OCI-LY3 (cell line): ENCODE results near the gene DYNLT5.

Experiments
- H2AFZ ChIP-seq: fragments of 200-600, 300-600 bp; shearing (Covaris generic); 2 replicates; pipeline ENCODE4 v1.6.0; 2014; ENCODE audit warnings: antibody characterized with exemption, low read depth, low read length
- H3K27ac ChIP-seq: fragments of 200-600, 300-600 bp; sonication (generic); 2 replicates; pipeline ENCODE4 v1.5.1; 2014; ENCODE audit warnings: mild to moderate bottlenecking, low read length, moderate library complexity, mixed read lengths
- H3K27me3 ChIP-seq: fragments of 200-600, 300-600 bp; sonication (generic); 2 replicates; pipeline ENCODE4 v1.6.1; 2014; ENCODE audit warnings: low read depth, low read length, mixed read lengths
- H3K36me3 ChIP-seq: fragments of 200-600, 300-600 bp; sonication (generic); replicated peaks from 2 replicates; pipeline ENCODE3; 2014; ENCODE audit warnings: low read depth, low read length, mixed read lengths
- H3K4me1 ChIP-seq: fragments of 300-600, 200-600 bp; sonication (generic); 2 replicates; pipeline ENCODE4 v1.6.1; 2014; ENCODE audit warnings: low read length, mixed read lengths
- H3K4me2 ChIP-seq: fragments of 200-600, 300-600 bp; sonication (generic); 2 replicates; pipeline ENCODE4 v1.6.1; 2014; ENCODE audit warnings: low read length, mixed read lengths
- H3K4me3 ChIP-seq: fragments of 300-600, 200-600 bp; sonication (generic); 2 replicates; pipeline ENCODE4 v1.5.1; 2014; ENCODE audit warnings: antibody characterized with exemption, mild to moderate bottlenecking, low read length, moderate library complexity
- H3K79me2 ChIP-seq: fragments of 300-600, 200-600 bp; shearing (Covaris generic); 2 replicates; pipeline ENCODE4 v1.6.1; 2014; ENCODE audit warnings: mild to moderate bottlenecking, low read length, mixed read lengths
- H3K9ac ChIP-seq: fragments of 300-600, 200-600 bp; shearing (Covaris generic); 2 replicates; pipeline ENCODE4 v1.6.0; 2014; ENCODE audit warnings: mild to moderate bottlenecking, low read length, moderate library complexity
- H3K9me3 ChIP-seq: fragments of 200-600, 300-600 bp; shearing (Covaris generic); 2 replicates; pipeline ENCODE4 v1.6.1; 2014; ENCODE audit warnings: low read length, mixed read lengths; ENCODE audit not compliant: insufficient read depth
- H4K20me1 ChIP-seq: fragments of 200-600, 300-600 bp; sonication (generic); 2 replicates; pipeline ENCODE4 v1.6.1; 2016; ENCODE audit warnings: low read length, mixed read lengths; ENCODE audit not compliant: insufficient read depth
- EZH2phosphoT487 ChIP-seq: fragments of 200-600 bp; shearing (Covaris generic); IDR thresholded peaks from 2 replicates; pipeline ENCODE4 v1.6.1; 2018; ENCODE audit warnings: antibody characterized with exemption, mixed run types, low read depth
- TF ChIP-seq, protein P1 (sequence below): fragments of 200-600, 300-600 bp; sonication (generic); IDR thresholded peaks from 2 replicates; pipeline ENCODE4 v1.5.1; 2014; ENCODE audit warnings: antibody characterized with exemption, low read length, low read depth

DYNLT5 gene

GRCh38 chr1:66751160-66751559 lies 1.1 kb upstream of the DYNLT5 start:
- Histone ChIP-seq H3K4me2 (no peak overlapping the region), H3K79me2 (no peaks in the 10 kb centered on the region), H3K27ac (no peak overlapping the region), H3K36me3 (no peaks in the 10 kb centered on the region), H3K4me1 (no peaks in the 10 kb centered on the region), H4K20me1 (no peaks in the 10 kb centered on the region), H3K9me3 (no peaks in the 10 kb centered on the region), H3K27me3 (no peaks in the 10 kb centered on the region), H3K9ac (no peak overlapping the region), H3K4me3 (no peak overlapping the region), H2AFZ (no peak overlapping the region)
- no peak for TF ChIP-seq EZH2phosphoT487
- TF ChIP-seq, protein P1, sequence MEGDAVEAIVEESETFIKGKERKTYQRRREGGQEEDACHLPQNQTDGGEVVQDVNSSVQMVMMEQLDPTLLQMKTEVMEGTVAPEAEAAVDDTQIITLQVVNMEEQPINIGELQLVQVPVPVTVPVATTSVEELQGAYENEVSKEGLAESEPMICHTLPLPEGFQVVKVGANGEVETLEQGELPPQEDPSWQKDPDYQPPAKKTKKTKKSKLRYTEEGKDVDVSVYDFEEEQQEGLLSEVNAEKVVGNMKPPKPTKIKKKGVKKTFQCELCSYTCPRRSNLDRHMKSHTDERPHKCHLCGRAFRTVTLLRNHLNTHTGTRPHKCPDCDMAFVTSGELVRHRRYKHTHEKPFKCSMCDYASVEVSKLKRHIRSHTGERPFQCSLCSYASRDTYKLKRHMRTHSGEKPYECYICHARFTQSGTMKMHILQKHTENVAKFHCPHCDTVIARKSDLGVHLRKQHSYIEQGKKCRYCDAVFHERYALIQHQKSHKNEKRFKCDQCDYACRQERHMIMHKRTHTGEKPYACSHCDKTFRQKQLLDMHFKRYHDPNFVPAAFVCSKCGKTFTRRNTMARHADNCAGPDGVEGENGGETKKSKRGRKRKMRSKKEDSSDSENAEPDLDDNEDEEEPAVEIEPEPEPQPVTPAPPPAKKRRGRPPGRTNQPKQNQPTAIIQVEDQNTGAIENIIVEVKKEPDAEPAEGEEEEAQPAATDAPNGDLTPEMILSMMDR, result no peak

DNA sequence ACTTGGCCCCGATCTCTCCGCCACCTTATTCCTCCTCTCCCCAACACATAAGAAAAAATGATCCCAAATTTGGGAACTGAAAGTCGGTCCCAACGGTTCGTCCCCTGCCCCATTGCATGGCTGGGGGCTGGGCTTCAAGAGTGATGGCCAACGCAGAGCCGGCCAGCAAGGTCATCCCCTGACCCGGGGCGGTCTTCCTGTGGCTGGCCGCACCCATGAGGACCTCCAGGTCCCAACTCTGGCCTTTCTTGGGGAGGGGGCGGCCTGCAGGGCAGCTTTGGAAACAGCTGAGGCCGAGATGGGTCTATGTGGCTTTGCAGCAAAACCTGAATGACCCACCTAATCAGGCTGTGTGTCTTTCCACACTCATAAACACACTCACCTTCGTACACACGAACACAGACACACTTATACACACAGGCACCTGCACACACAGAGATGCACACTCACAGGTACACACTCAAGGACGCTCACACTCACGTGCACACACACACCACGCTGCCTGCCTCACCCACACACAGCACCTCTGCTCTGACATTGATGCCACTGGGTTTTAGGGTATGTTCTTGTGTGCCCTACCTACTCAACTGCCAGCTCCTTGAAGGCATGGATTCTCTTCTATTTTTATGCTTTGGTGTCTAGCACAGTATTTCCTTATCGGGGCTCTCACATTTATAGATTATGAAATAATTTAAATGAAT lies 562 bp downstream of the DYNLT5 start:
- no peak overlapping the region for H3K4me2 ChIP-seq
- no peak overlapping the region for H3K9ac ChIP-seq

DNA sequence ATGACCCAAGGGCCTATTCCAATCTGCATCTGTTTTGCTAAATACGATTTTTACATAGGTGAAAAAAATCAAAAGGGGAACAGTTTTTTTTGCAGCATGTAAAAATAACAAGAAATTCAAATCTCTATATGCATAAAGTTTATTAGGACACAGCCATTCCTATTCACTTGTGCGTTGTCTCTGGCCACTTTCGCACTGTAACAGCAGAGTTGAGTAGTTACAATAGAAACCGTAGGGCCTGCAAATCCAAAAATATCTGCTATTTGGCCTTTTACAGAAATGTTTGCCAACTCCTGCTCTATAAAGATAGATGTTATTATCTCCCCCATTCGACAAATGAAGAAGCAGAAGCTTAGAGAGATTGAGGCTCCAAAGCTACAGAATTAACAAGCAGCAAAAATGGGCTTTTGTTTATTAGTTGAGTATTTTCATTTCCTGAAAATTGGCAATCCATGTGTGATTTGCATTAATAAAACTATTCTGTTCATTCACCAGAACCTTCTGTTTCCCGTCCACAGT lies 5.5 kb downstream of the DYNLT5 start:
- H3K4me1 ChIP-seq, result peaks cover 15% of the 10 kb centered on the region
- no peak for TF ChIP-seq EZH2phosphoT487
- TF ChIP-seq, protein P1, result no peak
- H3K27me3 ChIP-seq, result no peaks in the 10 kb centered on the region
- H2AFZ ChIP-seq, result peak overlapping the region; percentile 74; the same call in 1 of the 2 replicates
- peak overlapping the region; percentile 58 for H3K4me2 ChIP-seq
- H3K79me2 ChIP-seq, result no peaks in the 10 kb centered on the region
- H4K20me1 ChIP-seq, result no peaks in the 10 kb centered on the region
- H3K9me3 ChIP-seq, result no peaks in the 10 kb centered on the region
- H3K36me3 ChIP-seq, result no peaks in the 10 kb centered on the region
- no peak overlapping the region for H3K9ac ChIP-seq
- H3K4me3 ChIP-seq, result no peak overlapping the region
- H3K27ac ChIP-seq, result peak overlapping the region; percentile 48

More for the DNA sequence above, 562 bp downstream of the DYNLT5 start:
- H3K9me3 ChIP-seq, result no peaks in the 10 kb centered on the region
- H3K27me3 ChIP-seq, result no peaks in the 10 kb centered on the region
- no peak overlapping the region for H3K4me3 ChIP-seq
- no peaks in the 10 kb centered on the region for H3K79me2 ChIP-seq
- no peak for TF ChIP-seq EZH2phosphoT487
- TF ChIP-seq, protein P1, result no peak
- no peaks in the 10 kb centered on the region for H3K36me3 ChIP-seq
- H4K20me1 ChIP-seq, result no peaks in the 10 kb centered on the region
- H3K4me1 ChIP-seq, result peaks cover 4% of the 10 kb centered on the region
- H2AFZ ChIP-seq, result no peak overlapping the region
- no peak overlapping the region for H3K27ac ChIP-seq

DNA sequence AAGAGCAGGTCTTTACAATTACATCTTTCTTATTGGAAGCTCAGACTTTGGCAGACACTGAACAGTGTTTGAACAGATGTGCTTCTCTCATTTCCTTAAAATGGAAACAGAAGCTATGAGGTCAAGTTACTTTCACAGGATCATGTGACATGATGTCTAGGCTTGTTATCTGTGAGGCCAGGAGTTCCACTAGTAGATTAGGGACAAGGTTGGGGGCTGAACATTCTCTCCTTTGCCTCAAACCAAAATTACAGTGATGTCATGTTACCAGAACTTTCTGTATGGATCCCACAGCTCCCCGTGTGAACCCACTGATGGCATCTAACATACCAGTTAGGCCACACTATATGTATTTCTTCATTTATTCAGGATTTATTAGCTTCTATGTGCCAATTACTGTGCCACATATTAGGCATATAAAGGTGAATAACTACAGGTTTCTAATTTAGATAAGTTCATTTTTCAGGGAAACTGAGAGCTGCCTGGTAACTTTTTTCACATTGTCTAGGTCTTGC lies 6.0 kb downstream of the DYNLT5 start:
- peak overlapping the region; percentile 48 for H3K27ac ChIP-seq
- no peaks in the 10 kb centered on the region for H3K27me3 ChIP-seq
- no peak overlapping the region for H3K9ac ChIP-seq
- H3K36me3 ChIP-seq, result no peaks in the 10 kb centered on the region
- peak overlapping the region; percentile 74 for H2AFZ ChIP-seq
- no peak for TF ChIP-seq EZH2phosphoT487
- TF ChIP-seq, protein P1, result no peak
- H3K4me2 ChIP-seq, result peak overlapping the region; percentile 58
- H3K79me2 ChIP-seq, result no peaks in the 10 kb centered on the region
- H3K9me3 ChIP-seq, result no peaks in the 10 kb centered on the region
- H3K4me1 ChIP-seq, result peaks cover 15% of the 10 kb centered on the region
- H3K4me3 ChIP-seq, result peak overlapping the region; percentile 18; the same call in 1 of the 2 replicates
- no peaks in the 10 kb centered on the region for H4K20me1 ChIP-seq
